Brain microvascular endothelial cell (primary cell): Measurements from ENCODE around the gene EML4.

Source experiments
- DNase-seq: peaks from one replicate; pipeline ENCODE4 v3.0.0-alpha.2; 2020
- H3K27ac ChIP-seq: fragments of 250-450 bp; sonication (Bioruptor Pico); 2 replicates; pipeline ENCODE4 v1.5.1; 2020; ENCODE audit warnings: mild to moderate bottlenecking, moderate library complexity
- H3K27me3 ChIP-seq: fragments of 250-450 bp; sonication (Bioruptor Pico); replicated peaks from 2 replicates; pipeline ENCODE4 v1.5.1; 2020; ENCODE audit warnings: mild to moderate bottlenecking
- H3K36me3 ChIP-seq: fragments of 250-450 bp; sonication (Bioruptor Pico); replicated peaks from 2 replicates; pipeline ENCODE4 v1.5.1; 2020; ENCODE audit warnings: mild to moderate bottlenecking
- H3K4me3 ChIP-seq: 2 replicates; pipeline ENCODE4 v1.5.1; 2011; ENCODE audit warnings: low read depth, mild to moderate bottlenecking, control low read depth, low read length, moderate library complexity
- in situ Hi-C: cut with HindIII; loops from 2 replicates; pipeline ENCODE4 v1.10.0; 2017; ENCODE audit warnings: low sequenced_read_pairs, low pct_ligation_motif_present
- TF ChIP-seq, protein P1 (sequence below): IDR thresholded peaks from 2 replicates; pipeline ENCODE4 v1.5.1; 2011; ENCODE audit warnings: low read depth, mild to moderate bottlenecking, moderate library complexity, low read length, control low read depth, inconsistent platforms; ENCODE audit errors: missing control alignments

The EML4 gene

GRCh38 chr2:42216694-42217093, 47.5 kb downstream of the EML4 start:
- Histone ChIP-seq H3K27ac (no peak overlapping the region), H3K36me3 (no peaks in the 10 kb centered on the region), H3K27me3 (no peaks in the 10 kb centered on the region), H3K4me3 (no peak overlapping the region)
- no peak for DNase-seq
- in situ Hi-C loops: no loop called here
- TF ChIP-seq, protein P1, sequence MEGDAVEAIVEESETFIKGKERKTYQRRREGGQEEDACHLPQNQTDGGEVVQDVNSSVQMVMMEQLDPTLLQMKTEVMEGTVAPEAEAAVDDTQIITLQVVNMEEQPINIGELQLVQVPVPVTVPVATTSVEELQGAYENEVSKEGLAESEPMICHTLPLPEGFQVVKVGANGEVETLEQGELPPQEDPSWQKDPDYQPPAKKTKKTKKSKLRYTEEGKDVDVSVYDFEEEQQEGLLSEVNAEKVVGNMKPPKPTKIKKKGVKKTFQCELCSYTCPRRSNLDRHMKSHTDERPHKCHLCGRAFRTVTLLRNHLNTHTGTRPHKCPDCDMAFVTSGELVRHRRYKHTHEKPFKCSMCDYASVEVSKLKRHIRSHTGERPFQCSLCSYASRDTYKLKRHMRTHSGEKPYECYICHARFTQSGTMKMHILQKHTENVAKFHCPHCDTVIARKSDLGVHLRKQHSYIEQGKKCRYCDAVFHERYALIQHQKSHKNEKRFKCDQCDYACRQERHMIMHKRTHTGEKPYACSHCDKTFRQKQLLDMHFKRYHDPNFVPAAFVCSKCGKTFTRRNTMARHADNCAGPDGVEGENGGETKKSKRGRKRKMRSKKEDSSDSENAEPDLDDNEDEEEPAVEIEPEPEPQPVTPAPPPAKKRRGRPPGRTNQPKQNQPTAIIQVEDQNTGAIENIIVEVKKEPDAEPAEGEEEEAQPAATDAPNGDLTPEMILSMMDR: no peak

DNA sequence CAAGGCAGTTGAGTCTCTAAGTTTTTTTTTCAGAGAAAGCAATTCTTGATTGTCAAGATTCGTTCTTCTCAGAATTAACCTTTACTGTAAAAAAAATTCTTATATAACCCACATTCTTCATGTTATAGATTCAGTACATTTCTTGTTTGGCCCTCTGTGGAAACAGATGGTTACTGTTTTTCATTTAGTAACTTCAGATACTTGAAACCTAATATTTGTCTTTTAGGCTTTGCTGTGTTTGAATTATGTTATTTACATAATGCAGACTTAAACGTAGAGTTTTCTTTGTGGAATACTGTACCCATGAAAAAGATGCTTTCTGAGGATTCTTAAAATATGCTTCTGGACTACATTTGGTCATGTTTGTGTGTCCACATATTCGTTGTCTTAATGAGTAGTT, 48.2 kb downstream of the EML4 start:
- Histone ChIP-seq H3K4me3 (no peak overlapping the region), H3K27me3 (no peaks in the 10 kb centered on the region), H3K27ac (no peak overlapping the region), H3K36me3 (no peaks in the 10 kb centered on the region)
- TF ChIP-seq, protein P1: no peak
- in situ Hi-C loops: no loop called here
- DNase-seq: no peak

- no peak for DNase-seq
- H3K27me3 ChIP-seq: no peaks in the 10 kb centered on the region
- H3K36me3 ChIP-seq: no peaks in the 10 kb centered on the region
- H3K27ac ChIP-seq: no peak overlapping the region
- no peak overlapping the region for H3K4me3 ChIP-seq
- in situ Hi-C loops: no loop called here
- TF ChIP-seq, protein P1: no peak
These were observed 48.8 kb downstream of the EML4 start for GRCh38 chr2:42217914-42218313.

GRCh38 chr2:42218712-42219111, 49.6 kb downstream of the EML4 start:
- no peaks in the 10 kb centered on the region for H3K36me3 ChIP-seq
- in situ Hi-C loops: no loop called here
- no peak overlapping the region for H3K27ac ChIP-seq
- no peak overlapping the region for H3K4me3 ChIP-seq
- DNase-seq: no peak
- H3K27me3 ChIP-seq: no peaks in the 10 kb centered on the region
- TF ChIP-seq, protein P1: no peak

DNA sequence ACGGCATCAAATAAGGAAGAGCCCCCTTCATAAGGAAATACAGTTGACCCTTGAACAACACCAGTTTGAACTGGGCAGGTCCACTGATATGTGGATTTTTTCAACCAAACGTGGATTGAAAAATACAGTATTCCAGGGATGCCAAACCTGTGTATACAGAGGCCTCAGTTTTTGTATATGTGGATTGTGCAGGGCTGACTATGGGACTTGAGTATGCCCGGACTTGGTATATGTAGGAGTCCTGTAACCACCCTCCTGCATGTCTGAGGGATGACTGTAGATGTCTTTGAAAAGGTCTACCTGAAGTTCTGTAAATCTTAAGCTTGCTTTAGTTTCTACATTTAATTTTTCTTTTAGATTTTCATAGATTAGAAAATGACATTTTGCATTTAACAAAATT, 50.0 kb downstream of the EML4 start:
- TF ChIP-seq, protein P1: no peak
- no peak overlapping the region for H3K27ac ChIP-seq
- no peak for DNase-seq
- in situ Hi-C loops: no loop called here
- H3K36me3 ChIP-seq: no peaks in the 10 kb centered on the region
- no peak overlapping the region for H3K4me3 ChIP-seq
- H3K27me3 ChIP-seq: no peaks in the 10 kb centered on the region

GRCh38 chr2:42220566-42220965, 51.4 kb downstream of the EML4 start:
- Histone ChIP-seq H3K27me3 (no peaks in the 10 kb centered on the region), H3K27ac (no peak overlapping the region), H3K4me3 (no peak overlapping the region), H3K36me3 (no peaks in the 10 kb centered on the region)
- TF ChIP-seq, protein P1: no peak
- DNase-seq: no peak
- in situ Hi-C loops: no loop called here
